ENCODE measurements around the gene POTEI. TPM values are rescaled to one million over a fixed set of nuclear protein-coding genes. Genes with fewer than 3 reads are reported as not detected.
"Not testable (repeated sequence)": the region's sequence is repeated elsewhere in the genome, so short reads cannot be mapped to it uniquely, and the experiment has no call there.

POTEI gene
- total RNA-seq, 6 experiments from 2014 or later: not detected

DNA sequence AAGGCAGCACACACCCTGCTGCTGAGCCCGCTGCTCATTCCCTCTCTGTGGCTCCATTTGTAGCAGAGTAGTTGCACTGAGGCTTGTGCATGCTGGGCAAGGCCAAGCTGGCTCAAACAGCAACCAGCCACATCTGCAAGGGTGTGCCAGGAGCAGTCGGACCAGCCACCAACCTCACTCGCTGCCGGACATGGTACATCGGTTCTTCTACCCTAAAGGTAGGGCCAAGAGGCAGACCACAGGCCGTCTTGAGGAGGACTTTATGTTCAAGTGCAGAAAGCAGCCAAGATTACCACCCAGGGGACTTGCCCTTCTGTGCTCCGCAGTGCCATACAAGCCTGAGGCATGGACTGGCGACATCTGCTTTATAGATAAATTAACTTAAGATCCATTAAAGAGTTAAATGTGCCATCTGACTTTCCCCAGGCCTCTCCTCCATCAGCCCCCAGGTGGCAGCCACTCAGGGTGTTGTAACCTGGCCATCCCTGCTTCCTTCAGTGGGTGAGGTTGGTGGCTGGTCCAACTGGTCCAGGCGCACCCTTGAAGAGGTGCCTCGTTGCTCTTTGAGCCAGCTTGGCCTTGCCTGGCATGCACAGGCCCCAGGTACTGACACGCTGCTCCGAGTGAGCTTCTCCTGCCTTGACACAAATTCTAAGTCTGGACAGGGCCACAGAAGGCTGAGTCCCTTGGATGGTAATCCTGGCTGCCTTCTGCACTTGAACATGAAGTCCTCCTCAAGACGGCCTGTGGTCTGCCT, 55.0 kb downstream of the POTEI start:
- DNase-seq: peak in 2 of 3 donors; percentile 19 to 39
- H3K4me3 ChIP-seq; H3K36me3 ChIP-seq; H3K27me3 ChIP-seq; H3K27ac ChIP-seq; intact Hi-C loops (cut with DNase I); H3K4me1 ChIP-seq; H3K9me3 ChIP-seq; ATAC-seq: not testable (repeated sequence)
- 64% methylated on average over 4 of the region's 13 CpGs for WGBS (ENCODE audit: insufficient coverage, low coverage, low lambda C conversion rate, missing lambda C conversion rate)

DNA sequence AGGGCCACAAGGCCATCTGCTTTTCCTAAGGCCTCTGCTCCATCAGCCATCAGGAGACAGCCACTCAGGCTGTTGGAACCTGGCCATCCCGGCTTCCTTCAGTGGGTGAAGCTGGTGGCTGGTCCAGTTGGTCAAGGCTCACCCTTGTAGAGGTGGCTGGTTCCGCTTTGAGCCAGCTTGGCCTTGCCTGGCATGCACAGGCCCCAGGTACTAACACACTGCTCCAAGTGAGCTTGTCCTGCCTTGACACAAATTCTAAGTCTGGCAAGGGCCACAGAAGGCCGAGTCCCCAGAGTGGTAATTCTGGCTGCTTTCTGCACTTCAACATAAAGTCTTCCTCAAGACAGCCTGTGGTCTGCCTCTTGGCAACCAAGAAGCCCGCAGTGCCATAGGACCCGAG, 56.2 kb downstream of the POTEI start:
- WGBS (ENCODE audit: insufficient coverage, low coverage, low lambda C conversion rate, missing lambda C conversion rate): no CpG with 5 or more reads among the region's 5 CpGs

DNA sequence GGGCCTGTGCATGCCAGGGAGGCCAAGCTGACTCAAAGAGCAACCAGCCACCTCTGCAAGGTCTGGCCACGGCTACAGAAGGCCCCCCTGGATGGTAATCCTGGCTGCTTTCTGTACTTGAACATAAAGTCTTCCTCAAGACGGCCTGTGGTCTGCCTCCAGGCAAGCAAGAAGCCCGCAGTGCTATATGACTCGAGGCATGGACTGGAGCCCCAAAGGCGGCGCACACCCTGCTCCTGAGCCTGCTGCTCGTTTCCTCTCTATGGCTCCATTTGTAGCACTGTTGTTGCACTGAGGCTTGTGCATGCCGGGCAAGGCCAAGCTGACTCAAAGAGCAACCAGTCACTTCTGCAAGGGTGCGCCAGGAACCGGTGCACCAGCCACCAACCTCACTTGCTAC, 57.3 kb downstream of the POTEI start:
- H3K9me3 ChIP-seq; intact Hi-C loops (cut with DNase I); H3K27ac ChIP-seq; H3K27me3 ChIP-seq; H3K36me3 ChIP-seq; H3K4me3 ChIP-seq; ATAC-seq; H3K4me1 ChIP-seq: not testable (repeated sequence)
- 80% methylated on average over 1 of the region's 10 CpGs for WGBS (ENCODE audit: insufficient coverage, low coverage, low lambda C conversion rate, missing lambda C conversion rate)
- peak in 2 of 3 donors; percentile 14 to 15 for DNase-seq

More for the DNA sequence above, 56.2 kb downstream of the POTEI start:
- ATAC-seq; intact Hi-C loops (cut with DNase I); H3K27ac ChIP-seq; H3K9me3 ChIP-seq; H3K4me3 ChIP-seq; DNase-seq; H3K36me3 ChIP-seq; H3K27me3 ChIP-seq; H3K4me1 ChIP-seq: not testable (repeated sequence)

DNA sequence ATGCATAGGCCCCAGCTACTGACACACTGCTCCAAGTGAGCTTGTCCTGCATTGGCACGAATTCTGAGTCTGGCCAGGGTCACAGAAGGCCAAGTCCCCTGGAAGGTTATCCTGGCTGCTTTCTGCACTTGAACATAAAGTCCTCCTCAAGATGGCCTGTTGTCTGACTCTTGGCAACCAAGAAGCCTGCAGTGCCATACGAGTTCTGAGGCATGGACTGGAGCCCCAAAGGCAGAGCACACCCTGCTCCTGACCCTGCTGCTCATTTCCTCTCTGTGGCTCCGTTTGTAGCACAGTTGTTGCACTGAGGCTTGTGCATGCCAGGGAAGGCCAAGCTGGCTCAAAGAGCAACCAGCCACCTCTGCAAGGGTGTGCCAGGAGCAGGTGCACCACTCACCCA, 57.9 kb downstream of the POTEI start:
- H3K27me3 ChIP-seq; H3K27ac ChIP-seq; H3K36me3 ChIP-seq; H3K4me1 ChIP-seq; intact Hi-C loops (cut with DNase I); H3K9me3 ChIP-seq; ATAC-seq; H3K4me3 ChIP-seq: not testable (repeated sequence)
- DNase-seq: peak in 1 of 3 donors; percentile 17
- no CpG with 5 or more reads among the region's 3 CpGs for WGBS (ENCODE audit: insufficient coverage, low coverage, low lambda C conversion rate, missing lambda C conversion rate)

DNA sequence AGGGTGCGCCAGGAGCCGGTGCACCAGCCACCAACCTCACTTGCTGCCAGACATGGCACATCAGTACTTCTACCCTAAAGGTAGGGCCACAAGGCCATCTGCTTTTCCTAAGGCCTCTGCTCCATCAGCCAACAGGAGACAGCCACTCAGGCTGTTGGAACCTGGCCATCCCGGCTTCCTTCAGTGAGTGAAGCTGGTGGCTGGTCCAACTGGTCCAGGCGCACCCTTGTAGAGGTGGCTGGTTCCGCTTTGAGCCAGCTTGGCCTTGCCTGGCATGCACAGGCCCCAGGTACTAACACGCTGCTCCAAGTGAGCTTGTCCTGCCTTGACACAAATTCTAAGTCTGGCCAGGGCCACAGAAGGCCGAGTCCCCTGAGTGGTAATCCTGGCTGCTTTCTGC, 58.8 kb downstream of the POTEI start:
- no CpG with 5 or more reads among the region's 7 CpGs for WGBS (ENCODE audit: insufficient coverage, low coverage, low lambda C conversion rate, missing lambda C conversion rate)
- DNase-seq: peak in 2 of 3 donors; percentile 16 to 28

DNA sequence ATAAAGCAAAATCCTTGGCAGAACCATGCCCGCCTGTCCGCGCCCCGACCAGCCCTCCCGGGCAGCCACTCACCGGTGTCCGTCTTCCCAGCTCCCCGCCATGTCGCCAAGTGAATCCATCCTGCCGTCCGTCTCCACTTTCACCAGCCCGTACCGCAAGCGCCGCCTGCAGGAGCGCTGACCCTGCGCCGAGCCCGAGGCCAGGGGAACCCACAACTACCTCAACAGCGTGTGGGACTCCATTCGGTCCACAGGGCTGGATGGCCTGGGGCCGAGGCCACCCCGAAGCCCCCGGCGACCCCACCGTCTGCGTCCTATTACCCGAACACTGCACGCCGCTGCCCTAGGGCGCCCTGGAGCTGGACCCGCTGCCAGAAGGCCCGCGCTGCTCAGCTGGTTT, 81.5 kb downstream of the POTEI start:
- H3K4me3 ChIP-seq: peak overlapping the region in 2 of 3 donors; percentile 36 to 47
- WGBS (ENCODE audit: insufficient coverage, low coverage, low lambda C conversion rate, missing lambda C conversion rate): 3% methylated on average over 20 of the region's 34 CpGs
- intact Hi-C loops (cut with DNase I): not testable (repeated sequence)

More for the DNA sequence above, 58.8 kb downstream of the POTEI start:
- H3K9me3 ChIP-seq; ATAC-seq; H3K4me3 ChIP-seq; H3K27me3 ChIP-seq; H3K4me1 ChIP-seq; H3K36me3 ChIP-seq; intact Hi-C loops (cut with DNase I); H3K27ac ChIP-seq: not testable (repeated sequence)

DNA sequence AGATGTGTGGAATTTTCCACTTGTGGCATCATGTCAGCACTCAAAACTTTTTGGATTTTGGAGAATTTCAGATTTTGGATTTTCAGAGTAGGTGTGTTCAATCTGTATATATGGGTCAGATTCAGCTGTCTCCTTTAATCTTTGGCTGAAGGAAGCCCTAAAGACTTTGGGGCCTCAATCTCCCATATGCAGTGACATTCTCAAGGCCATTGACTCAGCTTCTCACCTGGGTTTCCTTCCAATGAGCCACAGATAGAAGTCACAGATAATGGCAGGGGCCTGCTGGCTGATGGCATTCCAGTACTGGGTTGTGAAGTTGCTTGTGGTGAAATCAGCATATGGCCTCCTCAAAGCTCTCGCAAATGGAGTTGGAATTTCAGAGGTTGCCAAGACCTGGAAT, 90.3 kb downstream of the POTEI start:
- DNase-seq; ATAC-seq; H3K4me3 ChIP-seq; H3K27ac ChIP-seq; H3K27me3 ChIP-seq; H3K9me3 ChIP-seq; intact Hi-C loops (cut with DNase I); H3K4me1 ChIP-seq; H3K36me3 ChIP-seq: not testable (repeated sequence)
- 100% methylated on average over 1 of the region's 1 CpG for WGBS (ENCODE audit: insufficient coverage, low coverage, low lambda C conversion rate, missing lambda C conversion rate)

More for the DNA sequence above, 81.5 kb downstream of the POTEI start:
- ATAC-seq (peak; percentile 89 to 95 (median 92)), DNase-seq (peak; percentile 75 to 80 (median 76))
- not testable (repeated sequence) for H3K9me3 ChIP-seq, H3K36me3 ChIP-seq, H3K4me1 ChIP-seq, H3K27ac ChIP-seq, H3K27me3 ChIP-seq
- TF ChIP-seq, protein P1, sequence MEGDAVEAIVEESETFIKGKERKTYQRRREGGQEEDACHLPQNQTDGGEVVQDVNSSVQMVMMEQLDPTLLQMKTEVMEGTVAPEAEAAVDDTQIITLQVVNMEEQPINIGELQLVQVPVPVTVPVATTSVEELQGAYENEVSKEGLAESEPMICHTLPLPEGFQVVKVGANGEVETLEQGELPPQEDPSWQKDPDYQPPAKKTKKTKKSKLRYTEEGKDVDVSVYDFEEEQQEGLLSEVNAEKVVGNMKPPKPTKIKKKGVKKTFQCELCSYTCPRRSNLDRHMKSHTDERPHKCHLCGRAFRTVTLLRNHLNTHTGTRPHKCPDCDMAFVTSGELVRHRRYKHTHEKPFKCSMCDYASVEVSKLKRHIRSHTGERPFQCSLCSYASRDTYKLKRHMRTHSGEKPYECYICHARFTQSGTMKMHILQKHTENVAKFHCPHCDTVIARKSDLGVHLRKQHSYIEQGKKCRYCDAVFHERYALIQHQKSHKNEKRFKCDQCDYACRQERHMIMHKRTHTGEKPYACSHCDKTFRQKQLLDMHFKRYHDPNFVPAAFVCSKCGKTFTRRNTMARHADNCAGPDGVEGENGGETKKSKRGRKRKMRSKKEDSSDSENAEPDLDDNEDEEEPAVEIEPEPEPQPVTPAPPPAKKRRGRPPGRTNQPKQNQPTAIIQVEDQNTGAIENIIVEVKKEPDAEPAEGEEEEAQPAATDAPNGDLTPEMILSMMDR (IDR thresholded peaks at IDR 0.05): peak; percentile 28 to 43 (median 29)

DNA sequence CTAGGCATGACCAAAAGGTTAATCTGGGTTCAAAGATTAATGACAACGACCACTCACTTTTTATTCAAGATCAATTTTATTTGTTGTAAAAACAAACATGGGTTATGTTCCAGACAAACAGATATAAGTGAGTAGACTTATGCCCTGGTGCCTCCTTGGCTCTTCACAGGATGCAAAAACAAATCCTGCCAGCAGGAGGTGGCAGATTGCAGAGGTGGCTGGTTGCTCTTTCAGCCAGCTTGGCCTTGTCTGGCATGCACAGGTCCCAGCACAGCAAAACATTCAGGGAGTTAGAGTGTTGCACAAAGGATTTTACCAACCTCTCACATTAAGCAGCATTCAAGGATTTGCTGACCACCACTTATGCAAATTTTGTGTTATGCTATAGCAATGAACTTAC, 92.4 kb downstream of the POTEI start:
- WGBS (ENCODE audit: insufficient coverage, low coverage, low lambda C conversion rate, missing lambda C conversion rate): 19% methylated on average over 1 of the region's 1 CpG
- intact Hi-C loops (cut with DNase I): not testable (repeated sequence)

More for the DNA sequence above, 92.4 kb downstream of the POTEI start:
- H3K36me3 ChIP-seq, H3K27ac ChIP-seq, H3K4me3 ChIP-seq, H3K9me3 ChIP-seq, ATAC-seq, H3K4me1 ChIP-seq, DNase-seq, H3K27me3 ChIP-seq: not testable (repeated sequence)

Small RNA genes within 50 kb of the gene (small RNA-seq; reads per million reads assigned to genes)
- gene RF00017: 0 reads per million in 2 experiments
- 0 reads per million in 2 experiments for gene RNU6-473P

Other genes with a start within 250 kb of the POTEI start
- 100 to 1,000 TPM in 2 of 6 experiments, 10 to 100 TPM in 4; 43.1 to 136 (median 56.7) TPM for gene IMP4, start 166.4 kb downstream of the POTEI start, total RNA-seq
- 10 to 100 TPM; 25.6 to 43.5 (median 30.3) TPM for gene PTPN18, start 153.3 kb downstream of the POTEI start, total RNA-seq
- gene CFC1B, start 11.9 kb upstream of the POTEI start, total RNA-seq: not detected
- not detected for gene CFC1, start 90.2 kb upstream of the POTEI start, total RNA-seq
- not detected for gene POTEJ, start 102.1 kb upstream of the POTEI start, total RNA-seq
- not detected for gene GPR148, start 219.7 kb upstream of the POTEI start, total RNA-seq
- gene AMER3, start 246.2 kb upstream of the POTEI start, total RNA-seq: not detected

Measured in right lobe of liver (tissue), 6 donors.